Amniotic epithelial cell (primary cell): ENCODE data around the gene ACTR3.

Experiments
- DNase-seq: peaks from one replicate; pipeline ENCODE4 v3.0.0-alpha.2; 2010; ENCODE audit warnings: low read depth

The ACTR3 gene

DNA sequence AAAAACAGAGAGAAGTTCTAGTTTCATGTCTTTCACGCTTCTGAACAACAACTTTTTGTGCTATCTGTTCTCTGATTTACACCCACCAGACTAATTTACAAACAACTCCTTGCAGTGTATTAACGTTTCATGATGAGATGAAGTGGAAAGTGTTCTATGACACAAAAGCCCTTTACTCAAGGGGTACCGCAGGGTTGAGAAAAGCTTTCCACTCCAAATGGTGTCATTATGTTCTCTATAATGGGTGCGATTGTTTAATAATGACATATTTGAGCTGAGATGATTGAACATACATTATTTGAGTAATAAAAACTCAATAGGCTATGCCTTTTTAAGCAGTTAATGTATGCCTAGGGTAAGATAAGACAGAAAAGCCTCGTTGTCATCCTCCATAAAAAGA, 76.3 kb downstream of the ACTR3 start:
- DNase-seq, result no peak

DNA sequence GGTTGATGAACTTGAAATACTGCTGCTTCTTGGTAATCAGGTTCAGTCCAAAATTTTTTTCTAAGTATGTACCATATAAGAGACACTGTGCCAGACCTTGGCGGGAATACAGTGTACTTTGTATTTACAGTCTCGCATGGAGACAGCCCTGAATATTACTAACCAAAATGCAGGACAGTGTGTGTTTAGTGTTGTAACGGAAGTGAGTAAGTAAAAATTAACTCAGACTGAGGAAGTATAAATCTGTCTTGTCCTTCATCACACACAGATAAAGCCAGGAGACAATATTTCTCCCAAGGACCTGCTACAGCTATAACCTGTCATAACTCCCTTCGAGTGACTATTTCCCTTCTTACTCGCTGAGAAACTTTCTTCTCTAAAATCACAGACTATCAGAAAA, 76.9 kb downstream of the ACTR3 start:
- DNase-seq, result peak; percentile 88

DNA sequence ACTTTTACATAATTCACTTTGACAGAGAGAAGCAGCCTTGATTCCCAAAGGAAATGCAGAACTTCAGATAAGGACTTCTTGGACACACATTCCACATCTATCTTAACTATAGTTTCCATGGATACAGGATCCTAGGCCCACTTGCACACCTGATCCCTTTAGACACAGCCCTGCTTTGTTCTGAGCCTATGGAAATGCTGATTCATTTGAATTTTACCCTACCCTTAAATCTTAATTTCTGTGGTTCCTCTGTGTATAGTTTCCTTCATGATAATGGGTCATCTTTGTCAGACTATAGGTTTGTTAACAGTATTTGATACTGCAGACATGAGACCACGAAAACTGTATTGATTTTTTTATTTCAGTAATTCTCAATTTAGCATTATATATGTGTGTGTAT, 77.4 kb downstream of the ACTR3 start:
- DNase-seq, result no peak

DNA sequence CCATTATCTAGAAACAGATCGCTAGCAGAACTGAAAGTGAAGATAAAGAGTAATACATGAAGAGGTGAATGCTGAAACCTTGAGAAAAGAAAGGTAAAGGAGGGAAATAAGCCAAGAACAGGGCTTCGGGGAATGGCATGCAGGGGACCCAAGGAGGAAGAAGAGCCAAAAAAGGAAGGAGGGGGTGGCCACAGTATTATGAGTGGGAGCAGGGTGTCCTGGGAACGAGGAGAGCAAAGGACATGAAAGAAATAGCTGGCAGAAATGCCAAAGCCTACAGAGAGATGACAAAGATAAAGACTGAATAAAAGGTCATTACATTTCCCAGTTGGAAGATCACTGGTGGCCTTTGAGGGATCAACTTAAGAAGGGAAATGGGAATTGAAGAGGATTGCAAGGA, 82.9 kb downstream of the ACTR3 start:
- DNase-seq, result no peak

DNA sequence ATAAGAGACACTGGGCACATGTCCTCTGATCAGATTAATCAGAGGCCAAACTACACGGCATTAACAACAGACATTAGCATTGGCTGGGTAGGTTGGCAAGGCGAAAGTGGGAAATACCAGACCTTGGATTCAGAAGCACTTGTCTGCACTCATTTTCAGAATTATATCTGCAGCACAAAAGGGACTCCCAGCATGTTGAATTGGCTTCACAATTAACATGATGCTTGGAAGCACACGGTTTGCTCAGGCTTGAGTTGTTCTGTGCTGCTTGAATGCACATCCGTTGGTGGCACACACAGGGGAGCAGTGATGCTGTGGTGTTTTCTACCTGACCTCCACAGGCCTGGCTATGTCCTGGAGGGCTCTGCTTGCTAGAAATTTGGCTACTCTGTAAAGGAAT, 83.9 kb downstream of the ACTR3 start:
- no peak for DNase-seq

DNA sequence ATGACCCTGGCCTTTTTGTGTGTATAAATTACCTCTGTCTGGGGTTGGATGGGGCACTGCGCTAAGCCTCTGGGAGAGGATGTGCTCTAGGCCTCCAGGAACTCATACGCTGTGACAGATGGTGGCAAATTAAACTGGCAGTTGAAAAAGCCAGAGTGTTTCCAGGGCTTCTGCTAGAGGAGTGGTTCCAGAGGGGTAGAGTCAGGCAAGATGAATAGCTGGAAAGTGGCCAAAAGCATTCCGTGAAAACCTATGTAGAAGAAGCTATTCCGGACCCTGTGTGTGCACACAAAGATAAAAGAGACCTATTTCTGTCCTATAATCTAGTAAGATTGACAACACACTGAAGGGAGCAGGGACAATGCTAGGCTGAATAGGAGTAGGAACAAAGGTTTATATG, 84.8 kb downstream of the ACTR3 start:
- no peak for DNase-seq

DNA sequence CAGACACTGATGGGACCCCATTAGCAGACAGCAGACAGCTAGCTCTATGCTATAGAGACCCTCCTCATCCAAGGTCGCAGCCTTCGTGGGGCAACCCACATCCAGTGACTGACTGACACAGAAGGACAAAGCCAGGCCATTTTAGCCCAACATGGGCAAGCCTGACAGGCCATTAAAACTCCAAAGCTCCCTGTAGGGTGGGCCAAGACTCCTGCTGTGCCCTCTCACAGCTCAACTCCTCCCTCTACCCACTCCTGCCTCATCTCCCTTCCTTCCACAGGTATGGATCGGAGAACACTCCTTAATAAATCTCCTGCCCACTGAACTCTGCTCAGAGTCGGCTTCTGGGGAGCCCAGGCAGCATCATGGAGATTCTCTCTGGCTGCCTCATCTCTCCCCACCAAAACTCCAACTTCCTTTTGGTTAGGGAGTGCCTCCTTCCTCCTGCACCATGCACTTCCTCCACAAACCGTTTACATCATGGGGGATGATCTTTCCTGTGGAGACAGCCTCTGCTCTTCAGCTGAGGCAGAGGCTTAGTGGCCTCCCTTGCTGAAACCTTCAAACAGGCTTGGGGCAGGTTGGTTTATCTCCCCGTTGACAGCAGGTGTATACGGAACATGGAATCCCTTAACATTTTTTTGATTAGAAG, 86.5 kb downstream of the ACTR3 start:
- DNase-seq, result no peak

DNA sequence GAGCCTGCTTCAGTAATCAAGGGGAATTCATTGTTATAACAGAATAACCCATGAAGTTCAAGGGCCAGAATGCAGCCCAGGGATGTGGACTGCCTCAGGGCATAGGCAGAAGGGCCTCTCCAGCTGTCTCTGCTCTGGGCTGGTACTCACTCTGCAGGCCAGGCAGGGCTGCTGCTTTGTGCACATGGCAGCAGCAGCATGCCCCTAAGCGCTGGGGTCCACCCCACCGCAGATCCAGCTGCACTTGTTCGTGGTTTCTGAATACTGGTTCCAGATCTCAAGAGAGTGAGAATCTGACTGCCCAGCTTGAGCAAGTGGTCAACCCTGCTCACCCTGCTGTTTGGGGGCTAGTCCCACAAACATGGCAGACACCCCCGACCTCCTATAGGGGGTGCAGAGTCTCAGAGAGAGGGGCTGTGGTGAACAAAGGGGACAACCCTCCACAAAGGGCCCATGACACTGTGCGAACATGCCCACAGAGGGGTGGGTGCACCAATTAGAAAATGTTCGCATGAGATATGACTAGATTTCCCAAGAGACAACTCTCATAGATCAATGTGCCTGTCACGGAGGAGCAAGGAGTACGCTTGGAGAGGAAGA, 87.3 kb downstream of the ACTR3 start:
- DNase-seq, result no peak

DNA sequence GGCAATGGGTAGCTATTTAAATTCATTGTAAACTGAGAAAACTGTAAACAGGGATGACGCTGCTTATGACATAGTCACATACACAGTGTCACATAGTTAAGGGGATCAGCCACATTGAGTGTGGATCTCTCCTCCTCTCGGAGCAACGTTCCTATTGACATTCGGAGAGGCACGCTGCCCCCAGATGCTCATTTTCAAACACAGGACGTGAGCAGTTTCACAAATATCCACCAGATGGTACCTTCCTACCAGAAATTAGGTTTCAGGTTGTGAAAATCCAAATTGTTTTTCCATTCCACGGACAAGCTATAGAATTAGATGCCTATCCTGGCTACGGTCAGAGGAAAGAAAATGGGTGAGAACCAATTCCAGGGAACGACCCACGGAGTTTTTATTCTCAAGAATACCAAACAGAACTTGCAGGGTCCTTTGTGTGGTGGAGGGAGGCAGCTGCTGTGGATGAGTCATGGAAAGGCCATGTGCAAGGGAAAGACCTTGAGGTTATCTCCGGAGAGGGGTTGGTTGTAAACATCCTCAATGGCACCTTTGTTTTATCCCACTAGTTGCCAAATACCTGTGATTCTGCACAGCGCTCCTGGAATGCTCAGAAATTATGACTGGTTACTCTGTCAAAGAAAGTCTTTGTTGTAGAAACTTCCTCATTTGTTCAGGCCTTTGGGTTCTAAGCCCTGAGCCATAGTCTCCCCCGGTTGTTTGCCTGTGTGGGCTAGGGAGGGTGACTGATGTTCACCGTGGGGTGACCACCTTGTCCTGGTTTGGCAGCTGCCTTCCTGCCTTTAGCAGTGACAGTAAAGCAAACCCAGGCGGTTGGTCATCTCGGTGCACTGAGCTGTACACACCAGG, 88.0 kb downstream of the ACTR3 start:
- peak; percentile 87 for DNase-seq

DNA sequence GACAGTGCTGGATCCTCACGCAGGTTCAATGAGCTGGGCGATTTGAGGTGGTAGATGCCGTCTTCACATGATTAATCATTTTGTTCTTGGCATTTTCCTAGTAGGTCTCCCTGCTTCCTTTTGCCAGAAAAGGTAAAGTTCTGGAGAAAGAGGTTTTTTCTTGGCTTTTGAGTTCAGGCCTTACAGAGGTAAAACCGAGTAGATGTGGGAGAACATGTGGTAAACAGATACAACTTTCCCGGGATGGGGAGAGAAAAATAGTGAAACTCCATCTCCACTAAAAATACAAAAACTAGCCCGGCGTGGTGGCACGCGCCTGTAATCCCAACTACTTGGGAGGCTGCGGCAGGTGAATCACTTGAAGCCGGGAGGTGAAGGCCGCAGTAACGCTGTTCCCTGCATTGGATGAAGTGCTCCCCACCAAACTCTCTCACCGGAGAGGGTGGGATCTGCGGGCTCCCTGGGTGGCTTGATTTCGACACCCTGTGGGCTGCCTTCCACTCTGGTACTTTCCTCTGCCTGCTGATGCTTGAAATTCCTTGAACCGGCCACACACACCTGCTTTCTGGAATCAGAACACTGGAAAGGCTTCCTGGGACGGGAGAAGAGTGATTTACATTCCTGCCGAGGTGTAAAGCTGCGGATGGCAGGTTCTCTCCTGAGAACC, 88.8 kb downstream of the ACTR3 start:
- peak; percentile 29 for DNase-seq

DNA sequence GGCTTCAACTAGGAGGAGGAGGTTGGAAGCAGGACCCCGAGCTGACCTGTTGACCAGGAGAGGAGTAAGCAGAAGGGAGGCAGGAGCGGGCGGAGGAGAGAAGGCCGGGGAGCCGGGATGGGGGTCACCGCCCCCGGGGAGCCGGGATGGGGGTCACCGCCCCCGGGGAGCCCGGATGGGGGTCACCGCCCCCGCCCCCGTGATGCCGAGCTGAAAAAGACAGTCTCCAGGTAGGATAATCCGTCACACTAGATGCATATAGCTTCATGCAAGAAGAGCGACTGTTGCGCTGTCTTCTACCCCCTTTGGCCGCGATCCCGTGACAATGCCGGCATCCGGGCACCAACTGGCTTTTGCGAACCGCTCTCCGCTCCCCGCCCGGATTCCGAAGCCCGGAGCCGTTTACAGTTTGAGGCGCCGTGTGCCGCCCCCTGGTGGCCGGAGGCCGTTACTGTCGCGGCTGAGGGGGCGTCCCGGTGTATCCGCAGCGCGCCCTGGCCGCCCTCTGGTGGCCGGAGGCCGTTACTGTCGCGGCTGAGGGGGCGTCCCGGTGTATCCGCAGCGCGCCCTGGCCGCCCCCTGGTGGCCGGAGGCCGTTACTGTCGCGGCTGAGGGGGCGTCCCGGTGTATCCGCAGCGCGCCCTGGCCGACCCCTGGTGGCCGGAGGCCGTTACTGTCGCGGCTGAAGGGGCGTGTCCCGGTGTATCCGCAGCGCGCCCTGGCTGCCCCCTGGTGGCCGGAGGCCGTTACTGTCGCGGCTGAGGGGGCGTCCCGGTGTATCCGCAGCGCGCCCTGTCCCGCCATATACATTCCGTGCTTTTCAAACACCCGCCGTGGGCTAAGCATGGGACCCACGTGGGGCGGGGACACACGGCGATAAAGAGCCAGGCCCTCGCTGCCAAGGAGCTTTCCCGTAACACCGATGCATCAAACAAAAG, 89.6 kb downstream of the ACTR3 start:
- no peak for DNase-seq

DNA sequence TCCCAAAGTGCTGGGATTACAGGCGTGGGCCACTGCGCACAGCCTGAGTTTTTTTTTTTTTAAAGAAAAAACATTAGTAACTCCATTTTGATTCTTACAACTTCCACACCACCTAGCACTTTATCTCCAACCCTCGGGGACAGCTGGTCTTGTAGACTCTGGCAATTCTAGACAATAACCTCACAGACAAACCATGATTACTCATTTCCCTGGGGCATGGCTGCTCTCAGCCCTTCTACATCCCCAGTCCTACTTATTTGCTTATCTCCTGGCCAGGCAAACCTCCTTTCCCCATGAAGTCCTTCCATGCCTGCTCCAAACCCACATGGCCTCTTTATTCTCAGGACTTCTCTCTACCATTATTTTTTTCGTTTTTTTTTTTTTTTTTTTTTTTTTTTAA, 91.1 kb downstream of the ACTR3 start:
- peak; percentile 41 for DNase-seq

DNA sequence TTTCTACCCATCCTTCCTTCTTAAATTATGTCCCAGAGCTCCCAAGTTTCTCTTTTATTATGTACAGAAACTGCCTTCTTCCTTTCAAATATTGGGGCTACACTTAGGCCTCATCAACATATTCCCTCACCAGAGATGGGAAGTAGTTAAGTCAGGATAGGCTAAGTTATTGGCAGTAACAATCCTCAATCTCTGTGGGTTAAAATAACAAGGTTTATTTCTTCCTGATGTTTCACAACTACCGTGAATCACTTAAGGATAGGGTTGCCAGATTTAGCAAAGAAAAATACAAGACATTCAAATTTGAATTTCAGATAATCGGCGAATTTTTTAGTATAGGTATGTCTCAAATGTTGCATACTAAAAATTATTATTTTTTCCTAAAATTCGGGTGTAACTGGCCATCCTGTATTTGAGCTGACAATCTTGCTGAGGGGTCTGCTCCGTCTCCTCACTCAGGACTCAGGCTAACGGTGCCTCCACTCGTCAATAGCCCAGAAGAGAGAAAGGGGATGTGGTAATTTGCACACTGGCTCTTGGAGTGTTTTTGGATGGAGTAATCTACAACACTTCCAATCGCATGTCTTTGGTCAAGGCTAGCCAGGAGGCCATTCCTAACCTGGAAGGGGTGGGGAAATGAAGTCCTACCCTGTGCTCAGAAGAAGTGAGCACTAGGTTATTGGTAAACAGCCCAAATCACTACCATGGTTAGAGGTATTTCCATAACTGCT, 91.7 kb downstream of the ACTR3 start:
- DNase-seq, result no peak

DNA sequence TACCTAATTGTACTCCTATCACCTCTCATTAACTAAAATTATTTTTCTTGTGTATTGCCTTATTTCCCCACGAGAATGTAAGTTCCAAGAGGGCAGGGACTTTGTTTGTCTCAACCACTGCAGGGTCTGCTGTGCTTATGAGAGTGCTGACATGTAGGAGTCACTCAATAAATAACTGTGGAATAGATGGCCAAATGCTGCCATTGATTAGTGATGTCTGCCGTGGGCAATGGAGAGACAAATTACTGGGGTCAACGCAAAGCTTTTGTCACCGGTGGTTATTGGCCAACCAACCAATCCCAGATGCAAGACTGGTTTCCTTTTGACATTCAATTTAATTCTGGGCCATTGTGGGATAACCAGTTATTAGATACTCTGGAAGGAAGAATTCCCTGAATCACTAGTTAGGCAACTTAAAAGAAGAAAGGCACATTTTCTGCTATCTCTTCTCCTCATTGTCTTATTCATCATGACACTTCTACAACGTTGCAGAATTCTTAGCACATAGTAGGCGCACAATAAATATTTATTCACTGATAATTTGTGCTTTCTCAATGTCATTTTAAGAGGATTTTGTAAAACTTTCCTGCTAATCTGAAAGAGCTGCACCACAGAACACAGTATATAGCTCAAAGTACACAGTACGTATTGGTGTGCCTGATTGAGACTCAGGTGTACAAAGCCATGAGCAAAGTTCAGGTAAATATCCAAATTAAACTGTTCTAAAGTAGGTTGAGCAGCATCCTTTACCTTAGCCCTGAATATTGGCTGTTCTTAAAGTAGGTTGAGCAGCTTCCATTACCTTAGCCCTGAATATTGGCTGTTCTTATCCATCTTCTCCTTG, 95.9 kb downstream of the ACTR3 start:
- DNase-seq, result no peak

DNA sequence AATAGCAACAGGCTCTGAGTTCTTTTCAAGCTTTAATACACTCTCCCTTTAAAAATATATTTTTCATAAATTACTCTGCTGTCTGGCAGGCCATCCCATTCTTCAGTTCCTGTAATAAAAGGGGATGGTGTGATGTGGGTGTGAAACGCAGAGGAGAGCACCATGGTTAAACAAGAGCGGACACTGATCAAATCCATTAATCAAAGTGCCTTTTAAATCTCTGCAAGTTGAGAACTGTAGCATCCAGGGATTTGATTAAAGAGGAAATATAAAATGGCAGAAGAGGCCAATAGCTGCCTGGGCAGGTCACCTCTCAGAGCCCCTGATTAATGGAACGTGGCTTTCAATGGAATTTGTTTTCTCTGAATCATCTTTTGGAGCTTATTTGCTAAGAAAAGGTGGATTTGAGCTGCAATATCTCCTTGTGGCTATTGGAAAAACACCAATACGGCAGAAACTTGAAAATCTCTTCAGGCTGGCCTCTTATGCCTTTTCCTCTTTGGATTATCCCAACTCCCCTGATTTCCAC, 96.9 kb downstream of the ACTR3 start:
- peak; percentile 26 for DNase-seq

DNA sequence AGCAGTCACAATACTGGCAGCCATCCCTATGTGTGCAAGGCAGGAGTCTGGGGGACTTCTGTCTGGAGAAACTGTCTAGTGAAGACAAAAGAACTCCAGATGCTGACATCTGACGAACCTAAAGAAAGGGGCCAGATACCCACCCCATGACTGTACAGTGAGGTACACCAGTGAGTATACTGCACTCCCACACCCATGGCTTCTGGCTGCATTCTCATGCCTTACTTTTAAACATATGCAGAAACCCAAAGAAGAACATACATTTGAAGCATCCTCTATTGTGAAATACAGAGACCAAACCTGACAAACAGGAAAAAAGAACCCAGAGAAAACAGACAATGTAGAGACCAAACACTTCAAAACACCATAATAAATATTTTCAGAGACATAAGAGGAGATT, 102.2 kb downstream of the ACTR3 start:
- peak; percentile 17 for DNase-seq

DNA sequence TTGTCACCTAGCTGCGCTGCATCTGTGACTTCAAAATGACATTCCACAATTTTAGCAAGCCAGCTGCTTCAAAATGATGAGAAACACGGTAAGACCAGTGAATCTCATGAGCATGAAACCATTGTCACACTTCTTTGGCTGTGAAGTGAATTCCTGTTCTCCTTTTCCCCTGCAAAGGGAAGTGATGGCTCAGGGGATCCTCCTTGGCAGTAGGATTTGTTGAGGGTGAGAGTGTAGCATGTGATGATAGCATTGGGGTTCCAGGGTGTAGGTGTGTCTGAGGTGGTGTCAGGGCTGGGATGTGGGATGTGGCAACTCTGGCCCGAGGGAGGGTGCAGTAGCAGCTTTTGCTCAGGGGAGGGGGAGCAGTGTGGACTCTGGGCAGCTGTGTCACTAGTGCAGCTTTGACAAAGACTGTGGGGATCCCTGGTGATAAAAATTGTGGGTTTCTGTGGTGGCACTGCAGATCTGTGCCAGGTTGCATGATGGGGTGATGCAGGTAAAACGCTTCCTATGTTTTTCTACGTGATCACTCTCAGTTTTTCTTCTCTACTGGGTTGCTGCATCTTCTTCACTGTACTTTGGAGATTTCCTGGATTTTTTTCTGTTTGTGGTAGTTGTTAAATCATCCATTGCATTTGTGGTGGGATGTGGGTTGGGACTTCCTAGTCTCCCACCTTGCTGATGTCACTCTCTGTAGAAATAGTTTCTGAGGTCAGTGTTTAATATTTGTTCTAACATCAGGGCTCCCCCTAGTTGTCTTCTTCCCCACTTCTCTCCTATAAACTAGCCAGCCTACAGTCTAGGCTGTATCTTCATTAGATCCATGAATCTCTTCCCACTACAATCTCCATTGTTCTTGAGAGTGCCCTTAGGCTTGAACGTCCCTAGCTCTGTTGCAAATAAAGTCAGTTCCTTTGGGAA, 107.0 kb downstream of the ACTR3 start:
- DNase-seq, result peak; percentile 19

DNA sequence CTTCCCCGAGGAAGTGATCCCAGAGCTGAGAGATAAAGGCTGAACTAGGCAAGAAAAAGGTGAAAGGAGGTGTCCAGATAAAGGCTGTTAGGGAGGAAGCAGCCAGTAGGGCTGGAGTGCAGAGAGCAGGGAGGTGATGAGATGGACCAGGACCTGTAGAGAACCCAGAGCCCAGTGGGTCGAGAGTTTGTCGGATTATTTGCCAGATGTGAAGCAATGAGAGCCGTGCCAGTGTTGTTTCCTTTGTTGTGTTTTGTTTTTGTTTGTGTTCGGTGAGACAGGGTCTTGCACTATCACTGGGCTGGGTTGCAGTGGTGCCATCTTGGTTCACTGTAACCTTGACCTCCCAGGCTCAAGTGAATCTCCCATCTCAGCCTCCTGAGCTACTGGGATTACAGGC, 111.3 kb downstream of the ACTR3 start:
- no peak for DNase-seq

DNA sequence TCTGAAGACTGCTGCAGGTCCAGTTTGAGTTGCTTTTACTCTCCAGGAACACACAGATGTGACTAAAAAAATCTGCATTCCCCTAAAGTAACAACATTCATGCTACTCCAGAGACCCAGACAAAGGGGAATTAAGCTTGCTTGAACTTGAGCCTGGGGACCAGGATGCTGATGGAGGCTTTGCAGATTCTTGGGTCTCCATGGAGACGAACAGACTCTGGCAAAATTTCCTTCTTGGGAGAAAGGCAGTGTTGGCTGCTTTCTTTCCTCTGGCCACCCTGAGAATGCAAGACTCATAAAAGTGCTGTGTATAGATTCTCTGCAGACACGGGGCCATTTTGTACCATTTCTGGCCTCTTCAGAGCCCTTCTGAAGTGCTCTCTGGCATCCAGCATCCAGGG, 112.0 kb downstream of the ACTR3 start:
- no peak for DNase-seq
